WTC11 (cell line): ENCODE measurements around the gene SMOC1. TPM values are rescaled to one million over a fixed set of nuclear protein-coding genes. Genes with fewer than 3 reads are reported as not detected.

ENCODE experiments used
- ATAC-seq: fragments of 200-7000 bp; cut with Tn5 transposase; 2 replicates; pipeline ENCODE4 v1.10.0; 2021; ENCODE audit warnings: mild to moderate bottlenecking, moderate library complexity
- CTCF ChIA-PET: fragments of 300-600 bp; sonication (Branson Sonifier 250); formaldehyde crosslinking; loops from one replicate; lab custom pipeline; 2021; ENCODE audit warnings: antibody characterized with exemption; lab: Charles Lee
- POLR2A ChIA-PET: fragments of 350-600 bp; sonication (Branson Sonifier 250); formaldehyde crosslinking; loops from one replicate; lab custom pipeline; 2021; ENCODE audit warnings: antibody characterized with exemption; lab: Charles Lee
- DNase-seq: peaks from one replicate; pipeline ENCODE4 v3.0.0; 2021; ENCODE audit warnings: low spot score
- H3K27ac Mint-ChIP-seq: 2 replicates; pipeline ENCODE4 v1.8.0; 2021; ENCODE audit warnings: mixed read lengths
- H3K27me3 Mint-ChIP-seq: 2 replicates; pipeline ENCODE4 v1.8.0; 2021; ENCODE audit warnings: low read depth, mild to moderate bottlenecking, moderate library complexity, mixed read lengths
- H3K36me3 Mint-ChIP-seq: 2 replicates; pipeline ENCODE4 v1.8.0; 2021; ENCODE audit warnings: mixed read lengths
- H3K4me1 Mint-ChIP-seq: 2 replicates; pipeline ENCODE4 v1.8.0; 2022; ENCODE audit warnings: mixed read lengths
- H3K4me3 Mint-ChIP-seq: 2 replicates; pipeline ENCODE4 v1.8.0; 2021; ENCODE audit warnings: mild to moderate bottlenecking, moderate library complexity, mixed read lengths
- H3K9me3 Mint-ChIP-seq: 2 replicates; pipeline ENCODE4 v1.8.0; 2021; ENCODE audit warnings: mixed read lengths
- AFF4 ChIP-seq: sonication (generic); formaldehyde crosslinking; IDR thresholded peaks from 2 replicates; pipeline ENCODE4 v1.8.1; 2023; ENCODE audit warnings: mild to moderate bottlenecking, missing genetic modification reagents, borderline replicate concordance
- CREB1 ChIP-seq: sonication (generic); formaldehyde crosslinking; IDR thresholded peaks from 2 replicates; pipeline ENCODE4 v1.8.0; 2023; ENCODE audit warnings: mild to moderate bottlenecking, missing genetic modification reagents
- E2F5 ChIP-seq: sonication (generic); formaldehyde crosslinking; IDR thresholded peaks from 2 replicates; pipeline ENCODE4 v1.8.1; 2022; ENCODE audit warnings: mild to moderate bottlenecking, moderate library complexity, missing genetic modification reagents
- FOXJ3 ChIP-seq: sonication (generic); formaldehyde crosslinking; IDR thresholded peaks from 2 replicates; pipeline ENCODE4 v1.9.0; 2021; ENCODE audit warnings: missing genetic modification reagents, mild to moderate bottlenecking, borderline replicate concordance
- GRHL2 ChIP-seq: fragments of 250-450 bp; sonication (Bioruptor Pico); IDR thresholded peaks from 2 replicates; pipeline ENCODE4 v1.8.0; 2022; ENCODE audit warnings: mild to moderate bottlenecking, moderate library complexity; ENCODE audit not compliant: insufficient replicate concordance, severe bottlenecking
- IRF1 ChIP-seq: sonication (generic); formaldehyde crosslinking; IDR thresholded peaks from 2 replicates; pipeline ENCODE4 v1.8.0; 2023; ENCODE audit warnings: missing genetic modification reagents
- JAZF1 ChIP-seq: fragments of 250-450 bp; sonication (Bioruptor Pico); IDR thresholded peaks from 2 replicates; pipeline ENCODE4 v1.9.0; 2021; ENCODE audit warnings: moderate library complexity, mild to moderate bottlenecking, inconsistent platforms
- MAX ChIP-seq: sonication (generic); formaldehyde crosslinking; IDR thresholded peaks from 2 replicates; pipeline ENCODE4 v1.8.0; 2022; ENCODE audit warnings: mild to moderate bottlenecking, missing genetic modification reagents
- MLX ChIP-seq: sonication (generic); formaldehyde crosslinking; IDR thresholded peaks from 2 replicates; pipeline ENCODE4 v1.8.1; 2023; ENCODE audit warnings: mild to moderate bottlenecking, missing genetic modification reagents, moderate library complexity
- MXD4 ChIP-seq: fragments of 250-450 bp; sonication (Bioruptor Pico); IDR thresholded peaks from 2 replicates; pipeline ENCODE4 v1.8.0; 2021; ENCODE audit warnings: mild to moderate bottlenecking, moderate library complexity, borderline replicate concordance
- NFYB ChIP-seq: sonication (generic); formaldehyde crosslinking; conservative IDR thresholded peaks from 2 replicates; pipeline ENCODE4 v1.8.0; 2022; ENCODE audit warnings: low read depth, missing genetic modification reagents
- PREB ChIP-seq: sonication (generic); formaldehyde crosslinking; IDR thresholded peaks from 2 replicates; pipeline ENCODE4 v1.8.1; 2022; ENCODE audit warnings: mild to moderate bottlenecking, missing genetic modification reagents, moderate library complexity, borderline replicate concordance
- RELA ChIP-seq: sonication (generic); formaldehyde crosslinking; IDR thresholded peaks from 2 replicates; pipeline ENCODE4 v1.8.1; 2022; ENCODE audit warnings: missing genetic modification reagents, mild to moderate bottlenecking, borderline replicate concordance
- STAT6 ChIP-seq: sonication (generic); formaldehyde crosslinking; conservative IDR thresholded peaks from 2 replicates; pipeline ENCODE4 v1.8.1; 2023; ENCODE audit warnings: mild to moderate bottlenecking, low read depth, missing genetic modification reagents, moderate library complexity
- TCF7 ChIP-seq: sonication (generic); formaldehyde crosslinking; IDR thresholded peaks from 2 replicates; pipeline ENCODE4 v1.8.0; 2022; ENCODE audit warnings: mild to moderate bottlenecking, low read depth, missing genetic modification reagents, moderate library complexity
- USF1 ChIP-seq: sonication (generic); formaldehyde crosslinking; IDR thresholded peaks from 2 replicates; pipeline ENCODE4 v1.8.0; 2022; ENCODE audit warnings: mild to moderate bottlenecking, missing genetic modification reagents
- ZBTB43 ChIP-seq: sonication (generic); formaldehyde crosslinking; IDR thresholded peaks from 2 replicates; pipeline ENCODE4 v1.8.1; 2023; ENCODE audit warnings: mild to moderate bottlenecking, missing genetic modification reagents
- ZNF138 ChIP-seq: sonication (generic); formaldehyde crosslinking; conservative IDR thresholded peaks from 2 replicates; pipeline ENCODE4 v1.8.1; 2022; ENCODE audit warnings: mild to moderate bottlenecking, moderate library complexity, missing genetic modification reagents
- ZNF232 ChIP-seq: sonication (generic); formaldehyde crosslinking; IDR thresholded peaks from 2 replicates; pipeline ENCODE4 v1.8.0; 2022; ENCODE audit warnings: mild to moderate bottlenecking, missing genetic modification reagents
- total RNA-seq: library from RNA; stranded (reverse); gene quantifications from 3 replicates; pipeline ENCODE4 v1.2.3, GENCODE V29; 2021

The SMOC1 gene
- total RNA-seq, 1 experiment from 2014 or later: 1.1 TPM

- TF ChIP-seq NFYB (no peak), MAX (no peak), PREB (CRISPR knock-in tag) (no peak), AFF4 (CRISPR knock-in tag) (no peak), GRHL2 (no peak), ZBTB43 (CRISPR knock-in tag) (no peak), JAZF1 (CRISPR knock-in tag) (no peak), FOXJ3 (CRISPR knock-in tag) (no peak), ZNF232 (CRISPR knock-in tag) (no peak), IRF1 (CRISPR knock-in tag) (no peak)
- Mint-ChIP-seq H3K4me1 (peaks cover 15% of the 10 kb centered on the region), H3K27me3 (no peaks in the 10 kb centered on the region), H3K36me3 (no peaks in the 10 kb centered on the region), H3K4me3 (no peak overlapping the region), H3K9me3 (no peaks in the 10 kb centered on the region), H3K27ac (no peak overlapping the region)
- POLR2A ChIA-PET: no interaction called here
- DNase-seq (no peak), ATAC-seq (no peak)
- CTCF ChIA-PET: interaction anchor here (1.3 kb wide), 1 partner anchor 42 kb away, joined by 3 read pairs; the partner anchor contains the start of gene SMOC1
Observed at GRCh38 chr14:69921052-69921451, 41.8 kb downstream of the SMOC1 start.

GRCh38 chr14:69922198-69922597 is 43.0 kb downstream of the SMOC1 start:
- Mint-ChIP-seq H3K36me3 (no peaks in the 10 kb centered on the region), H3K27me3 (no peaks in the 10 kb centered on the region), H3K9me3 (no peaks in the 10 kb centered on the region), H3K4me1 (peaks cover 8% of the 10 kb centered on the region), H3K27ac (no peak overlapping the region), H3K4me3 (no peak overlapping the region)
- ATAC-seq (no peak), DNase-seq (no peak)
- ChIA-PET POLR2A (interaction anchor here (1.5 kb wide), 1 partner anchor 13 kb away, joined by 3 read pairs; no protein-coding TSS in a partner anchor), CTCF (no interaction called here)
- TF ChIP-seq E2F5 (CRISPR knock-in tag) (no peak), TCF7 (CRISPR knock-in tag) (no peak)

- Mint-ChIP-seq H3K9me3 (no peaks in the 10 kb centered on the region), H3K4me3 (no peak overlapping the region), H3K4me1 (peaks cover 5% of the 10 kb centered on the region), H3K27ac (no peak overlapping the region), H3K27me3 (no peaks in the 10 kb centered on the region), H3K36me3 (no peaks in the 10 kb centered on the region)
- DNase-seq: no peak
- ChIA-PET CTCF (interaction anchor here (0.8 to 1.0 kb wide), 2 partner anchors 45 to 104 kb away, joined by 3 to 4 read pairs; partner anchors contain the start of gene SMOC1), POLR2A (no interaction called here)
- ATAC-seq: peak; percentile 32; the same call in 1 of the 2 replicates
- TF ChIP-seq MXD4 (CRISPR knock-in tag) (no peak), USF1 (no peak), RELA (CRISPR knock-in tag) (no peak), MLX (CRISPR knock-in tag) (no peak), ZNF138 (no peak), STAT6 (no peak), CREB1 (CRISPR knock-in tag) (no peak)
Observed at GRCh38 chr14:69924201-69924600, 45.0 kb downstream of the SMOC1 start.
